Stimulated activated CD8-positive, alpha-beta memory T cell treated with anti-CD3 and anti-CD28 coated beads, Interleukin-12 subunit alpha, Interleukin-12 subunit beta, amount 100 ng/mL, for 1 hour (primary cell): Measurements from ENCODE around the gene ZNRF3.
A peak's percentile ranks its signal among the peaks of the same experiment; 100 is the strongest.
"Not testable (repeated sequence)": the region's sequence is repeated elsewhere in the genome, so short reads cannot be mapped to it uniquely, and the experiment has no call there.

Experiments
- DNase-seq: peaks from one replicate; pipeline ENCODE4 v3.0.0-alpha.2; 2020; ENCODE audit warnings: low read depth

The ZNRF3 gene

GRCh38 chr22:28882878-28883656 is at the start of gene ZNRF3:
ZNRF3 (plus strand) TSS chr22:28883572; CDS start chr22:28883767, 195 bp downstream.
- DNase-seq: peak; percentile 87

GRCh38 chr22:28835630-28836189 is 47.7 kb upstream of the ZNRF3 start:
- no peak for DNase-seq

GRCh38 chr22:28837640-28838039 is 45.7 kb upstream of the ZNRF3 start:
- DNase-seq: no peak

GRCh38 chr22:28838971-28839370 is 44.4 kb upstream of the ZNRF3 start:
- DNase-seq: no peak

- DNase-seq: no peak
Measured at GRCh38 chr22:28841111-28841510, 42.3 kb upstream of the ZNRF3 start.

GRCh38 chr22:28843633-28844032 is 39.7 kb upstream of the ZNRF3 start:
- no peak for DNase-seq

- not testable (repeated sequence) for DNase-seq
Measured at GRCh38 chr22:28844277-28844676, 39.1 kb upstream of the ZNRF3 start.

- DNase-seq: no peak
Measured at GRCh38 chr22:28846994-28847393, 36.4 kb upstream of the ZNRF3 start.

GRCh38 chr22:28855355-28856094 is 27.8 kb upstream of the ZNRF3 start:
- peak; percentile 23 for DNase-seq

GRCh38 chr22:28856095-28856455 is 27.3 kb upstream of the ZNRF3 start:
- DNase-seq: no peak

GRCh38 chr22:28857288-28857687 is 26.1 kb upstream of the ZNRF3 start:
- DNase-seq: no peak

GRCh38 chr22:28864878-28865596 is 18.3 kb upstream of the ZNRF3 start:
- no peak for DNase-seq

- DNase-seq: no peak
Measured at GRCh38 chr22:28867191-28867590, 16.2 kb upstream of the ZNRF3 start.

GRCh38 chr22:28868389-28868788 is 15.0 kb upstream of the ZNRF3 start:
- not testable (repeated sequence) for DNase-seq

GRCh38 chr22:28869736-28870135 is 13.6 kb upstream of the ZNRF3 start:
- no peak for DNase-seq

- DNase-seq: no peak
Measured at GRCh38 chr22:28873183-28873963, 10.0 kb upstream of the ZNRF3 start.

GRCh38 chr22:28874061-28874460 is 9.3 kb upstream of the ZNRF3 start:
- DNase-seq: no peak

- no peak for DNase-seq
Measured at GRCh38 chr22:28874811-28875320, 8.5 kb upstream of the ZNRF3 start.

GRCh38 chr22:28882545-28882877 is 861 bp upstream of the ZNRF3 start:
- DNase-seq: no peak

GRCh38 chr22:28883657-28883916 is 215 bp downstream of the ZNRF3 start:
- no peak for DNase-seq

- peak; percentile 4 for DNase-seq
Measured at GRCh38 chr22:28883917-28884746, 760 bp downstream of the ZNRF3 start.
